Measurements from ENCODE around the gene CDH5.

The CDH5 gene

GRCh38 chr16:66354034-66354909, 12.2 kb upstream of the CDH5 start:
- DNase-seq = no peak

DNA sequence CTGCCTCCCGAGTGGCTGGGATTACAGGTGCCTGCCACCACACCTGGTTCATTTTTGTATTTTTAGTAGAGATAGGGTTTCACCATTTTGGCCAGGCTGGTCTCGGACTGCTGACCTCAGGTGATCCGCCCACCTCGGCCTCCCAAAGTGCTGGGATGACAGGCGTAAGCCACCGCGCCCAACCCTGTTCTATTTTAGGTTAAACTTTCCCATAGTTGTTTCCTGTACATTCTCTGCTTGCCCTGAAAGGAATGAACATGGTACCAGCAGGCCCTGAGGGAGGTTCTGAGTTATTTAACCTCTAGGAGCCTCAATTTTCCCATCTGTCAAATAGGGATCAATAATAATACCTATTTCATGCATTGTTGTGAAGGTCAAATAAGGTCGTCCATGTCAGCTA, 11.0 kb upstream of the CDH5 start:
- DNase-seq = no peak

- DNase-seq = peak; percentile 54
Measured at GRCh38 chr16:66357523-66357928, 9.0 kb upstream of the CDH5 start.

DNA sequence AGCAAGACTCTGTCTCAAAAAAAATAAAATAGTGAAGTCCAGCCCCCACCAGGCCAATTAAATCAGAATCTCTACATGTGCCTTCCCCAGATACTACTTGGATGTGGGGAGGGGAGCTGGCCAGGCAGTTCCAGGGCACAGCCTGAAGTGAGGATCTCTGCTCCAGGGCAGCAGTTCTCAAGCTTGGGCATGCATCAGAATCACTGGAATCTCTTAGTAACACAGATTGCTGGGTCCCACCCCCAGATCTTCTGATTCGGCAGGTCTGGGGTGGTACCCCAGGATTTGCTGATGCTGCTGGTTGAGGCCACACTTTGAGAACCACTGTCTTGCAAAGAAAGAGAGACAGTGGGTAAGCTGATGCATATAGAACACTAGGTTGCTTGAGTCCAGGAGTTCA, 8.3 kb upstream of the CDH5 start:
- no peak for DNase-seq

DNA sequence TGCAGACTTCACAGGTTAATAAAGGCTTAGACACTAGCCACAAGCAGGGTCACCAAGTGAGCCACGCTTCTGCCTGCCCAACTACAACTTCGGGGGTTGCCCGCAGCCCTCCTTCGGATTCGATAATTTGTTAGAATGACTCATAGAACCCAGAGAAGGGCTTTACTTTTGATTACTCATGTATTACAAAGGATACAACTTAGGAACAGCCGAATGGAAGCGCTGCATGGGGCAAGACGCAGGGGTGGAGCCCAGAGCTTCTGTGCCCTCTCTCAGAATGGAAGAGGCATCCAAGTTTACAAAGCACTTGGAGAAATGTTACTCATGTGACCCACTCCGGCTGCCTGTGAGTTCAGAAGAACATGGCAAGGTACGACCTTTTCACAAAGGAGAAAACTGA, 7.5 kb upstream of the CDH5 start:
- peak; percentile 61 for DNase-seq

DNA sequence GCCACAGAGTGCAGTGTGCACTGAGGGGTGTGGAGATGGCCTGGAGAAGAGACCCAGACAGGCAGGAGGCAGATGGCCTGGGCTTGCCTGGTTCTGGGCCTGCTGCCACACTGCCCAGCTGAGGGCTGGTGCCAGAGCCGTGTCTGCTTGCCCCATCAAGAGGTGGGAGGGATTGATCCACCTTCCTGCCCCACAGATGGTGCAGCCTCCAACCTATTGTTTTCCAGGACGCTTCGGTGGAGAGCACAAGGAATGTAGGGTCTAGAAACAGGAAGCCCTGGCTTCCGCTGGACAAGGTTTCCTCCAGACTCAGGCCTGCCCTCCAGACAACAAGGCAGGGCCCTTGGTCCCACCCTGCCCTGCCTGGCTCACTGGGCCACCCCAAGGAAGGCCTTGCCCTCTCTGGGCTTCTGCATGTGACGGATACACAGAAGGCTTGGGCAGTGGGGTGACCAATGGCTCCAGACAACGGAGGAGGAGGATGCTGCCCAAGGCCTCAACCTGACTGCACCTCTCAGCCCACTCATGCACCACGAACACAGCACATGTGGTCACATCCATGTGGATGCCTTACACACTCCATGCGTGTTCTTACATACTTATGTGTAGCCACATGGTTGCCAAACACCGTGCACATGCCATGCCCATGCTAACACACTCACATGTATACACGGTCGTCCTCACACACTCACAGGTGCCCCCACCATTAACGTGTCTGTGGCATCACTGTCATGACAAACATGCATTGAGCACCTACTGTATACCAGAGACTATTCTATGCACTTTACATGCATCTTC, 6.5 kb upstream of the CDH5 start:
- DNase-seq = peak; percentile 96

DNA sequence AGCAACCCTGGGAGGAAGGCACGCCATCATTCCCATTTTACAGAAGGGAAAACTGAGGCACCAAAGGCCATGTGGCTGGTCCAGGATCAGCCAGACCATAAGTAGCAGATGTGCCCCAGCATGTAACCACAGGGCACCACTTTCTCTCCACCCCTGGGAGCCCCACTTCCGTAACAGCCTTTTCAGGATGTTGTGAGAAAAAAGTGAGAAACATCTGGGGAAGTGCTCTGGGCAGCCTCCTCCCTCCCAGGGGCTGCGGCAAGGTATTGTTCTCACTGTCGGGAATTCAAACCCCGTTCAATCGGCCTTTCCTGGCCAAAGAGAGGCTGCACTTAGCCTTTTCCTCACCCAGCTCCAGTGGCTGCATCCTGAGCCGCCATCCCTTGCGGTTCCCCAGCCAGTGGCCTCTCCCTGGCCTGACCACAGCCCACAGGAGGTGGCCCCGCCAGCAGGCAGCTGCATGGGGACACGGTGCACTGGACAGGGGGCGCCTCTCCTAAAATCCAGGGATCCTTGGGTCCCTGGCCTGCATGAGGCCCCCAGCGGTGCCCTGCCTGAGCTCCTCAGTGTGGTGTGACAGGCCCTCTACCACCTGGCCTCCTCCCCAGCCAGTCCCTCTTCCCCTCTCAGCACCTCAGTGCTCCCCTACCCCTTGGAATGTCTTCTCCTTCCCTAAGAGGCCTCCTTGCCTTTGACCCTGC, 5.7 kb upstream of the CDH5 start:
- DNase-seq = no peak

- DNase-seq = no peak
Measured at GRCh38 chr16:66361604-66362135, 4.8 kb upstream of the CDH5 start.

GRCh38 chr16:66363211-66363777, 3.2 kb upstream of the CDH5 start:
- DNase-seq = no peak

DNA sequence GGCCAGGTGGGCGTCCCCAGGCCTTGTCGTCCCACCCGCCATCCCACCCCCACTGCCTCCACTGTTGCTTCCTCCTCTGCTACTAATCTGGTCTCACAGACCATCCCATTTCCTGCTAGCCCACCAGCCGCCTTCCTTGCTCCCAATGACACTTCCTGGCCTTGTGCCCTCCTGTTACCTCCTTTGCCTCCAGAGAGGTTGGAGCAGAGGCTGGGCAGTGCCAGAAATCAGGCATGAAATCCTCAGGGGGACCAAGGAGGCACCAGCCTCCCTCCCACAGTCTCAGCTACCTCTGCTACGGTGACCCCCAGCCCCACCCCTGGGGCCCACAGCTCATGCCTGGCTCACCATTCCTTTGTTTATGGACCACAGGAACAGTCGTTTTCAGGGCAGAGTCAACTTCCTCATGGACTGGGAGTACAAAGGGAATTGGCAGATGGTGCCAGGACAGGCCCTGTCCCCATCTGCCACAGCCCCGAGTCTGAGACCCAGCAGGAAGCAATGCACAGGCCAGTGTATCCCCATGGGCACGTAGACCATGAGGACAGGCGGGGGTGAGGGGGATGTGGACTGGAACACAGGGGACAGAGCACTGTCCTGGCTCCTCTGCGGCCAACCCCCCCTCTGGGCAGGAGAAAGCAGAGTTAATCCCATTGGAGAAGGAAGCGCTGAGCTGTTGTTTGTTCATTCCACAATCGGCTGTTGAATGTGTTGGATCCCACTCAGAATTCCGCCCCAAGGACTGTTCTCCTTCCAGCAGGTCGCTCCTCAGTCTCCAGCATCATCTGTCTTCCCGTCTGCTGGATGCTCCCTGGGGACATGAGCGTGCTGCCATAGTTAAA, 2.2 kb upstream of the CDH5 start:
- peak; percentile 98 for DNase-seq

DNA sequence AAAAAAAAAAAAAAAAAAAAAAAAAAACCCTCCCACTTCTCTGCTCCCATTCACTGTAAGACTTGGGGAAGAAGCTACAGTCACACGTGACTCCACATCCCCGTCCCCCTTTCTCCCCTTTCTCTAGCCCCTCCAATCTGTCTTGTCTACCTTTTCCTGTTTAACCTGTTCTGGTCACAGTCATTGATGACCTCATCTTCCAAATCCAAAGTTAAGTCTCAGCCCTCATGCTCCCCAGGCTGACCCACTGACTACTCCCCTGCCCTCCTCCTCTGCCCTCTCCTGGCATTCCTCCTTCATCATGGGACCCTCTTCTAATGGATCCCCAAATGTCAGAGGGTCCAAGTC, 1.6 kb upstream of the CDH5 start:
- no peak for DNase-seq

GRCh38 chr16:66365651-66366050, 840 bp upstream of the CDH5 start:
- no peak for DNase-seq

- DNase-seq = no peak
Measured at GRCh38 chr16:66367968-66368891, 1.7 kb downstream of the CDH5 start.

- no peak for DNase-seq
Measured at GRCh38 chr16:66369055-66369592, 2.6 kb downstream of the CDH5 start.

DNA sequence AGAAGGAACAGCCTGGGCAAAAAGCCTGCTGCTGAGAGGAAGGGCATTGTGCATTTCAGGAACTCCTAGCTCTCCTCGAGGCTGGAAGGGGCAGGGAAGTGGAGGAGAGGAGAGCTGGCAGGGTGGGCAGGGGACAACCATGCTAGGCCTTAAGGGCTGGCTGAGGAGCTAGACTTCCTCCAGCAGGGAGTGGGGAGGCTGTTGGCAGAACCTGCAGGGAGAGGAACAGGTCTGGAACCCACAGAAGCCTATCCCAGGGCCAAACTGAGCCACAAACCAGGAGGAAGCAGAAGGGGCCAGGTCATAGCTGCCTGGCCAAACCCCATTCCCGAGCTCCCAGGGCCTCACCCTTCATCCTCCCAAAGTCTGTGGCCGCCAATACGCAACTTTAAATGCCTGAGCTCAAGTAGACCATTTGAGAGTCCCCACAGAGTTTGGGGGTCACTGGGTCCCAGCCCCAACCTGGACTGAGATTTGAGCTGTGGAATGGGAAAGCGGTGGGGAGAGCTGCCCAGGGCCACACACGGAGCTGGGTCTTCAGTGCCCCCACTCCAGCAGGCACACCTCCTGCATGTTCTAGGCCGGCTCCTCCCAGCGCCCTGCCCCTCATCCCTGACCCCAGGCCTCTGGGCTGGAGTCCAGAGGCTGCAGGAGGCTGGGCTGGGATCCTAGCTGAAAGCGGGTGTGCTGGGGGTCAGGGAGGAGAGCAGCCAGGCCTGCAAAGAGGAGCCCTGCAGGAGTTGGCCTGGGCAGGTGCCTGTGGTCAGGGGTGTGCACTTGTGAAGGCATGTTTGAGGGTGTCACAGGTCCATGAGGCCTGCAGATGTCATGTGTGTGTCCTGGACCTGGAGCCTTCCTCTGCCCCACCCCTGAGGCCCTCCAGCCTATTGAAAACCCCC, 4.5 kb downstream of the CDH5 start:
- DNase-seq = no peak

DNA sequence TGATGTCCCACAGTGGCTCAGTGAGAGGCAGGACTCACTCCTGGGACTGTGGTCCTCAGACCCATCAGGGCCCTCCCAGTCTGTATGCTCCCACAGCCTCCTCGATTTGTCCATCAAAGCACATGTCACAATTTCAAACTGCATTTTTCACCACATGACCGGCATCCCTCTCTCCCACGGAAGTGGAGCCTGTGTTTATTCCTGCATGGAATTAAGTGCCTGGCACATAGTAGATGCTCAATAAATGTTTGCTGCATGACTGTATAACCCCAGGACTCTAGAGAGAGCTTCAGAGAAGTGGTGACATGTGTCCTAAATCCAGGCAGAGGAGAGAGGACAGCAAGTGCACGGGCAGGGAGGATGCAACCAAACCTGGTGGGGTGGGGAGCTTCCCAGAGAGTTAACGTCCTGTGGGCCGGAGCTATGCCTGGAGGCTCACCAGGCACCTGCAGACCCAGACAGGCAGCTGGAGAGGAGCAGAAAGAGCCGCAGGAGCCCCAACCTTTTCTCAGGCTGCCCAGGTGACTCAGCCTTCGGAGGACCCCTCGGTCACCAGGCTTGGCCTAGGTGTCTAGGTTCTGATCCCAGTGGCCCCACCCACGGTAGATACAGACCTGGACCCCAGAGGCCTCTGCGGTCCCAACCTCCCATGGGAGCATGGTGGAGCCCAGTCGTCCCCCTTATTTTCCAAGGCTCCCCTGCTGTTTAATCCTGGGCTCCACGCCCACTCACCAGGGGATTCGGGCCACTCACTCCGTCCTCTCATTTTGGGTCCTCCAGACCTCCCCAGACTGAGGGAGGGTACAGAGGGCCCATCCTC, 5.8 kb downstream of the CDH5 start:
- DNase-seq = no peak

DNA sequence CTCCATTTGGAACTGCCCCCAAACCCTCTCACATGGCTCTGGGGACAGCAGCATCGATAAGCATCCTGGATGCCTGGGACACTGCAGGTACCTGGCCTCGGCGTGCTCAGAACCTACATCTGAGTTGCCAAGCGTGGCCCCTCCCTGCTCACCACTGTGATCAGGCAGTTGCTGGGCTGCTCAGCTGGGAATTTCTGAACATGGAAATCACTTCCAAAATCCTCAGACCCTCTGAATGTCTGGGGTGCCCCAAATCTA, 6.3 kb downstream of the CDH5 start:
- no peak for DNase-seq

DNA sequence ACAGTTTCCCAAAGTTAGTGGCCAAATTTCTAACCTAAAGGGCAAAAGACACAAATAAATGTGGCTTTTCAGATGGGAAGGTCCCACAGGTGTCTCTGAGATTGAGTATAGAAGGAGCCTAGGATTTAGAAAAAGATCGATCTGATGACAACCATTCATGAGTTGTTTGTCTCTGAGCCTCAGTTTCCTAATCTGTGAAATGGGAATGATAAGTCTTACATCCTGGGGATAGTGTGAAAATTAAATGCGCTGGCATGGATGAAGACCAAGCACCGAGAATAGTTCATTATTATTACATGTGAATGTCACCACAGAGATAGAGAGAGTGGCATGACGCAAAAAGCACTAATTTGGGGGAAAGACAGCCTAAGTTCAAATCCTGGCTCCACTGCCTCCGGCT, 7.2 kb downstream of the CDH5 start:
- DNase-seq = no peak

DNA sequence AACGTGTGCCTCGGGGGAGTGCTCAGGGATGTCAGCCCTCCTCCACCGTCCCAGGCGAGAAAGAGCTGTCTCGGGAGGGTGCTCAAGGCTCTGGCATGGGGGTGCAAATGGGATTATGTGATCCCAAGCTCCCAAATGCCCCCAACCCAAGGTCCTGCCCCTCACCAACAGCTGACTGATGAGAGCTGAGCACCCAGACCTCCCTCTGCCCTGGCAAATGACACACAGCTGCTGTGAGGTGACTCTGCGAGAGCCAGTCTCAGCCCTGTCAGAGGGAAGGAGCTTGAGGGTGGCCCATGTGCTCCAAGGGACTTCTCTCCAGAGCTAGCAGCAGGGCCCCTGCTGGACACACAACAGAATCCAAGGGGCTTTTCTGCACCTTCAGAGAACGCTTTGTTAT, 7.7 kb downstream of the CDH5 start:
- no peak for DNase-seq
